Loucy (cell line): Measurements from ENCODE around the gene UNC5C.

Experiments
- CTCF ChIP-seq: fragments of 200-600 bp; sonication (generic); conservative IDR thresholded peaks from 2 replicates; pipeline ENCODE4 v1.5.1; 2014; ENCODE audit warnings: mild to moderate bottlenecking, antibody characterized with exemption, low read length
- EZH2phosphoT487 ChIP-seq: fragments of 200-600 bp; IDR thresholded peaks from 2 replicates; pipeline ENCODE4 v1.6.1; 2018; ENCODE audit warnings: antibody characterized with exemption, mild to moderate bottlenecking, moderate library complexity, borderline replicate concordance

- TF ChIP-seq EZH2phosphoT487 (no peak), CTCF (no peak)
Measured at GRCh38 chr4:95319169-95319568, 229.6 kb downstream of the UNC5C start.
